HepG2 (cell line): ENCODE results near the gene NFATC4. TPM values are rescaled to one million over a fixed set of nuclear protein-coding genes. Genes with fewer than 3 reads are reported as not detected.

Experiments
- CAMTA2 ChIP-seq: sonication (generic); formaldehyde crosslinking; IDR thresholded peaks from 2 replicates; pipeline ENCODE4 v1.4.0; 2020; ENCODE audit warnings: mild to moderate bottlenecking, missing genetic modification reagents, borderline replicate concordance
- HES4 ChIP-seq: sonication (generic); formaldehyde crosslinking; IDR thresholded peaks from 2 replicates; pipeline ENCODE4 v1.9.0; 2021; ENCODE audit warnings: mild to moderate bottlenecking, missing genetic modification reagents, borderline replicate concordance
- NFYB ChIP-seq: sonication (generic); formaldehyde crosslinking; IDR thresholded peaks from 2 replicates; pipeline ENCODE4 v1.4.0; 2020; ENCODE audit warnings: missing genetic modification reagents
- THRA ChIP-seq: sonication (generic); formaldehyde crosslinking; IDR thresholded peaks from 2 replicates; pipeline ENCODE4 v1.4.0; 2020; ENCODE audit warnings: missing genetic modification reagents, borderline replicate concordance
- ZNF18 ChIP-seq: sonication (generic); formaldehyde crosslinking; IDR thresholded peaks from 2 replicates; pipeline ENCODE4 v1.8.0; 2022; ENCODE audit warnings: mild to moderate bottlenecking, missing genetic modification reagents; ENCODE audit not compliant: insufficient replicate concordance
- ZNF503 ChIP-seq: sonication (generic); formaldehyde crosslinking; IDR thresholded peaks from 2 replicates; pipeline ENCODE4 v1.4.0; 2020; ENCODE audit warnings: missing genetic modification reagents
- ZNF546 ChIP-seq: sonication (generic); formaldehyde crosslinking; conservative IDR thresholded peaks from 2 replicates; pipeline ENCODE4 v1.8.1; 2023; ENCODE audit warnings: mild to moderate bottlenecking, missing genetic modification reagents
- ZNF556 ChIP-seq: sonication (generic); formaldehyde crosslinking; IDR thresholded peaks from 2 replicates; pipeline ENCODE4 v1.4.0; 2020; ENCODE audit warnings: mild to moderate bottlenecking, missing genetic modification reagents, borderline replicate concordance
- ZNF569 ChIP-seq: sonication (generic); formaldehyde crosslinking; IDR thresholded peaks from 2 replicates; pipeline ENCODE4 v1.5.0; 2020; ENCODE audit warnings: mild to moderate bottlenecking, missing genetic modification reagents, moderate library complexity, borderline replicate concordance
- ZNF629 ChIP-seq: sonication (generic); formaldehyde crosslinking; conservative IDR thresholded peaks from 2 replicates; pipeline ENCODE4 v1.5.0; 2020; ENCODE audit warnings: missing genetic modification reagents
- ZNF687 ChIP-seq: sonication (generic); formaldehyde crosslinking; IDR thresholded peaks from 2 replicates; pipeline ENCODE4 v1.5.1; 2020; ENCODE audit warnings: mild to moderate bottlenecking, missing genetic modification reagents, moderate library complexity
- ZNF704 ChIP-seq: sonication (generic); formaldehyde crosslinking; IDR thresholded peaks from 2 replicates; pipeline ENCODE4 v1.8.1; 2023; ENCODE audit warnings: mild to moderate bottlenecking, inconsistent platforms, moderate library complexity, missing genetic modification reagents, borderline replicate concordance
- polyA plus RNA-seq, 8 experiments: library from polyadenylated mRNA; depleted of rRNA in 3 of 8; stranded (reverse) in 7 of 8; unstranded in 1 of 8; fragments of >200 nt; fragmentation: Illumina TruSeq in 4 of 8; extraction: Trizol in 4 of 8; gene quantifications; 2 replicates each; pipeline versions ENCODE4 v1.2.1 to v1.2.3, GENCODE V29; 2011 to 2016; ENCODE audit warnings: low read depth in 4 of 8, missing spikeins in 1 of 8, mixed read lengths in 1 of 8; ENCODE audit not compliant: insufficient read depth in 1 of 8
- total RNA-seq, 5 experiments: library from RNA; depleted of rRNA; stranded (reverse); fragments of >200 nt; fragmentation: Illumina TruSeq; extraction: Trizol; gene quantifications; 2 replicates each; pipeline ENCODE4 v1.2.3, GENCODE V29; 2016; ENCODE audit warnings: low read depth in 1 of 5

The NFATC4 gene
- total and polyA plus RNA-seq, 2 of the 13 experiments (the other 11 are each of a cell fraction or from before 2014, with no cell fraction given) = 0.04 to 0.15 TPM

- TF ChIP-seq ZNF687 (CRISPR knock-in tag) = peak; percentile 1; the same call in 1 of the 2 replicates
- no peak for TF ChIP-seq ZNF629 (CRISPR knock-in tag)
- TF ChIP-seq THRA (CRISPR knock-in tag) = no peak
- 0 out of 2 replicates have a peak, but pooled peaks have one; percentile 29 for TF ChIP-seq ZNF546 (CRISPR knock-in tag)
- TF ChIP-seq CAMTA2 (CRISPR knock-in tag) = 0 out of 2 replicates have a peak, but pooled peaks have one; percentile 44
- TF ChIP-seq ZNF569 (CRISPR knock-in tag) = no peak
- no peak for TF ChIP-seq ZNF556 (CRISPR knock-in tag)
- TF ChIP-seq HES4 = peak; percentile 0; the same call in 1 of the 2 replicates
- TF ChIP-seq ZNF18 = peak; percentile 17
- TF ChIP-seq ZNF503 (CRISPR knock-in tag) = no peak
- peak; percentile 79 for TF ChIP-seq NFYB
- TF ChIP-seq ZNF704 (CRISPR knock-in tag) = no peak
Observed at GRCh38 chr14:24367514-24368211, at the start of gene NFATC4 (continued).
